OCI-LY3 (cell line): ENCODE data around the gene GABRG3.

Experiments used
- H2AFZ ChIP-seq: fragments of 200-600, 300-600 bp; shearing (Covaris generic); 2 replicates; pipeline ENCODE4 v1.6.0; 2014; ENCODE audit warnings: antibody characterized with exemption, low read depth, low read length
- H3K27ac ChIP-seq: fragments of 200-600, 300-600 bp; sonication (generic); 2 replicates; pipeline ENCODE4 v1.5.1; 2014; ENCODE audit warnings: mild to moderate bottlenecking, low read length, moderate library complexity, mixed read lengths
- H3K27me3 ChIP-seq: fragments of 200-600, 300-600 bp; sonication (generic); 2 replicates; pipeline ENCODE4 v1.6.1; 2014; ENCODE audit warnings: low read depth, low read length, mixed read lengths
- H3K36me3 ChIP-seq: fragments of 200-600, 300-600 bp; sonication (generic); replicated peaks from 2 replicates; pipeline ENCODE3; 2014; ENCODE audit warnings: low read depth, low read length, mixed read lengths
- H3K4me1 ChIP-seq: fragments of 300-600, 200-600 bp; sonication (generic); 2 replicates; pipeline ENCODE4 v1.6.1; 2014; ENCODE audit warnings: low read length, mixed read lengths
- H3K4me2 ChIP-seq: fragments of 200-600, 300-600 bp; sonication (generic); 2 replicates; pipeline ENCODE4 v1.6.1; 2014; ENCODE audit warnings: low read length, mixed read lengths
- H3K4me3 ChIP-seq: fragments of 300-600, 200-600 bp; sonication (generic); 2 replicates; pipeline ENCODE4 v1.5.1; 2014; ENCODE audit warnings: antibody characterized with exemption, mild to moderate bottlenecking, low read length, moderate library complexity
- H3K79me2 ChIP-seq: fragments of 300-600, 200-600 bp; shearing (Covaris generic); 2 replicates; pipeline ENCODE4 v1.6.1; 2014; ENCODE audit warnings: mild to moderate bottlenecking, low read length, mixed read lengths
- H3K9ac ChIP-seq: fragments of 300-600, 200-600 bp; shearing (Covaris generic); 2 replicates; pipeline ENCODE4 v1.6.0; 2014; ENCODE audit warnings: mild to moderate bottlenecking, low read length, moderate library complexity
- H3K9me3 ChIP-seq: fragments of 200-600, 300-600 bp; shearing (Covaris generic); 2 replicates; pipeline ENCODE4 v1.6.1; 2014; ENCODE audit warnings: low read length, mixed read lengths; ENCODE audit not compliant: insufficient read depth
- H4K20me1 ChIP-seq: fragments of 200-600, 300-600 bp; sonication (generic); 2 replicates; pipeline ENCODE4 v1.6.1; 2016; ENCODE audit warnings: low read length, mixed read lengths; ENCODE audit not compliant: insufficient read depth
- EZH2phosphoT487 ChIP-seq: fragments of 200-600 bp; shearing (Covaris generic); IDR thresholded peaks from 2 replicates; pipeline ENCODE4 v1.6.1; 2018; ENCODE audit warnings: antibody characterized with exemption, mixed run types, low read depth
- TF ChIP-seq, protein P1 (sequence below): fragments of 200-600, 300-600 bp; sonication (generic); IDR thresholded peaks from 2 replicates; pipeline ENCODE4 v1.5.1; 2014; ENCODE audit warnings: antibody characterized with exemption, low read length, low read depth

Gene GABRG3

DNA sequence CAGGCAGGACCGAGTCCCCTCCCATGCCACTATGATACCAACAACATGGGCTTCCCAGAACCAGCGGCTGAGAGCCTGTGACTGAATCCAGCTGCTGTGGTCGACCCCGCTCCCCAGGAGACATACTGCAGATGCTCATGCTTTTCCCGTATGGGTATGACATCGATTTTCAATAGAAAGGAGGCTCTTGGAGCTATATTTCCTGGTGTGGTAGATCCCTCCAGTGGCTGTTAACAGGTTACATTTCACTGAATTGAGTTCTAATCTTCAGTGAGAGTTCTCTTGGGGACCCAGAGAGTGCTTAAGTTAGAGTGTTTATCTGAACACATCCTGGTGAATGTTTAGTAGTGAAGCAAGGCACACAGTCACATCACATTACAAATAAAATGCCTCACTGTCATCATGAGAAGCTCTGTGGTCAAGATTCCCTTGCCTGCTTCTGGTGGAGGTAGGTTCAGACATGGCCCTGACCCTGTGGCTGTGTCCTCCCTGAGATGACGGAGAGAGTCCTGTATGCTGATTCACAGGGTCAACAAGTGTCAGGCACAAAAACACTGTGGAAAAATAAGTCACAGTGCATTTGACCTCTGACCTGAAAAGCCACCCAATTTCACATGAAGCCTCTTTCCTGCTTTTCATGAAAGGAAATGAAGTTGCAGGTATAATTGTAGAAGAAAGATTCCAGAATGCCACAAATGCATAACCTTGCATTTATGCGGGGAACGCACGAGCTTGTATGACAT, 110.9 kb downstream of the GABRG3 start:
- Histone ChIP-seq H3K27me3 (no peaks in the 10 kb centered on the region), H3K9ac (no peak overlapping the region), H3K9me3 (no peaks in the 10 kb centered on the region), H2AFZ (no peak overlapping the region), H3K27ac (no peak overlapping the region), H4K20me1 (no peaks in the 10 kb centered on the region), H3K4me3 (no peak overlapping the region), H3K79me2 (no peaks in the 10 kb centered on the region), H3K4me2 (no peak overlapping the region), H3K4me1 (no peaks in the 10 kb centered on the region), H3K36me3 (no peaks in the 10 kb centered on the region)
- TF ChIP-seq, protein P1, sequence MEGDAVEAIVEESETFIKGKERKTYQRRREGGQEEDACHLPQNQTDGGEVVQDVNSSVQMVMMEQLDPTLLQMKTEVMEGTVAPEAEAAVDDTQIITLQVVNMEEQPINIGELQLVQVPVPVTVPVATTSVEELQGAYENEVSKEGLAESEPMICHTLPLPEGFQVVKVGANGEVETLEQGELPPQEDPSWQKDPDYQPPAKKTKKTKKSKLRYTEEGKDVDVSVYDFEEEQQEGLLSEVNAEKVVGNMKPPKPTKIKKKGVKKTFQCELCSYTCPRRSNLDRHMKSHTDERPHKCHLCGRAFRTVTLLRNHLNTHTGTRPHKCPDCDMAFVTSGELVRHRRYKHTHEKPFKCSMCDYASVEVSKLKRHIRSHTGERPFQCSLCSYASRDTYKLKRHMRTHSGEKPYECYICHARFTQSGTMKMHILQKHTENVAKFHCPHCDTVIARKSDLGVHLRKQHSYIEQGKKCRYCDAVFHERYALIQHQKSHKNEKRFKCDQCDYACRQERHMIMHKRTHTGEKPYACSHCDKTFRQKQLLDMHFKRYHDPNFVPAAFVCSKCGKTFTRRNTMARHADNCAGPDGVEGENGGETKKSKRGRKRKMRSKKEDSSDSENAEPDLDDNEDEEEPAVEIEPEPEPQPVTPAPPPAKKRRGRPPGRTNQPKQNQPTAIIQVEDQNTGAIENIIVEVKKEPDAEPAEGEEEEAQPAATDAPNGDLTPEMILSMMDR, result no peak
- no peak for TF ChIP-seq EZH2phosphoT487

DNA sequence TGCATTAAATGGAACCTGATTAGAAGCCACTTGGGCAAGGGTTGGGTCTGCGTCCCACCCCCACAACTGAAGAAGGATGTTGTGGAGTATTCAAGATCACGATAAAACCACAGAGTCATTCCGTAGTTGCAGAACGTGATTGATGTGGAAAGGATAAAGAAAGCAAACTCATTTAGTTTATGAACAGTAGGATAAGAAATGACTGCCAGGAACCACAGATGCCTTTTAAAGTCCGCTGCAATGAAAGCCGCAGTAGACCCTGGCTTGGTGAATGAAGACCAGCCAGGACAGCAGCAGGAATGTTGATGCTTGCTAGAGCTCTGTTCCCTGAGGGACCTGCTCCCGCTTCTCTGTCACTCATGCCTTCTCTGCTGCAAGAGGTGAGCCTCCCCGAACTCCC, 111.5 kb downstream of the GABRG3 start:
- Histone ChIP-seq H4K20me1 (no peaks in the 10 kb centered on the region), H3K4me3 (no peak overlapping the region), H3K4me1 (no peaks in the 10 kb centered on the region), H3K4me2 (no peak overlapping the region), H3K36me3 (no peaks in the 10 kb centered on the region), H3K79me2 (no peaks in the 10 kb centered on the region), H3K9me3 (no peaks in the 10 kb centered on the region), H3K27me3 (no peaks in the 10 kb centered on the region), H3K9ac (no peak overlapping the region), H3K27ac (no peak overlapping the region), H2AFZ (no peak overlapping the region)
- no peak for TF ChIP-seq EZH2phosphoT487
- TF ChIP-seq, protein P1, result no peak

DNA sequence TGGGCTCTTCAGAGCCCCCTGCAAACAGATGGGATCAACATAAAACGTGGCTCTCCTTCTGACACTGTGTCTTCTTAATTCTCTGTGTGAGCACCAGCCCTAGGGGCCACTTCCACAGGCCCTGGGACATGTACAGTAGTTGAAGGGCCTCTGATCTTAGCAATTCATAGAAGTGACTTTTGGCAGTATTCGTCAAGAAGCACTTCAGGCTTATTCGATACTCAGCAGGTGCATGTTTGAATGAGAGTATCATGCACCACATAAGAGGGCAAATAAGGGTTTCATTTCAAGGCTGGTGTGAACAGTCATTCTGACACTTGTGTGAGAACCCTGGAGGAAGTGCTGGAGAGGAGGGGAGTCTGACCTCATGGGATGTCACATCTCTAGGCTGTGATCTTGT, 113.9 kb downstream of the GABRG3 start:
- Histone ChIP-seq H3K36me3 (no peaks in the 10 kb centered on the region), H3K4me3 (no peak overlapping the region), H3K9me3 (peaks cover 6% of the 10 kb centered on the region; the same call in 1 of the 2 replicates), H3K9ac (no peak overlapping the region), H3K4me1 (no peaks in the 10 kb centered on the region), H3K4me2 (no peak overlapping the region), H3K27me3 (no peaks in the 10 kb centered on the region), H3K27ac (no peak overlapping the region), H2AFZ (no peak overlapping the region), H4K20me1 (no peaks in the 10 kb centered on the region), H3K79me2 (no peaks in the 10 kb centered on the region)
- TF ChIP-seq, protein P1, result no peak
- no peak for TF ChIP-seq EZH2phosphoT487

DNA sequence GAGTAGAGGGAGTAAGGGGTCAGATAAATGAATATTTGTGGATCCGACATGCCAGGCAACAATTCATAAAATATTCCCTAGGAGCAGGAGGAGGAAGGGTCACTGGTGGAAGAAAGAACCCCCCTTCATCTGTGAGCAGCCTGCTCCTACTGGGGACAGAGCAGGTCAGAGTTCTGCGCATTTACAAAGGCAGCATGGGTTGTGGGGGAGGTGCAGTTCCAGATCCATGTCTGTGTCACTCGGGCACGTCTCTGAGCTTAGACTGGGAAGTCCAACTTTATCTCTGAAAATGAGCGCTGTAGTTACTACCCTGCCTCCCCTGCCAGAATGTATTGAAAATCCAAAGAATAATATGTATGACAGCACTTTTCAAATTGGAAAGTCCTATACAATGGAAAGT, 115.2 kb downstream of the GABRG3 start:
- H3K27ac ChIP-seq, result no peak overlapping the region
- TF ChIP-seq EZH2phosphoT487, result no peak
- TF ChIP-seq, protein P1, result no peak
- no peaks in the 10 kb centered on the region for H3K27me3 ChIP-seq
- no peaks in the 10 kb centered on the region for H3K79me2 ChIP-seq
- no peak overlapping the region for H3K4me3 ChIP-seq
- H4K20me1 ChIP-seq, result no peaks in the 10 kb centered on the region
- H3K4me2 ChIP-seq, result no peak overlapping the region
- no peak overlapping the region for H3K9ac ChIP-seq
- no peaks in the 10 kb centered on the region for H3K36me3 ChIP-seq
- H2AFZ ChIP-seq, result no peak overlapping the region
- H3K4me1 ChIP-seq, result no peaks in the 10 kb centered on the region
- peaks cover 6% of the 10 kb centered on the region; the same call in 1 of the 2 replicates for H3K9me3 ChIP-seq
